ENCODE results near the gene CYB5R4.

DNA sequence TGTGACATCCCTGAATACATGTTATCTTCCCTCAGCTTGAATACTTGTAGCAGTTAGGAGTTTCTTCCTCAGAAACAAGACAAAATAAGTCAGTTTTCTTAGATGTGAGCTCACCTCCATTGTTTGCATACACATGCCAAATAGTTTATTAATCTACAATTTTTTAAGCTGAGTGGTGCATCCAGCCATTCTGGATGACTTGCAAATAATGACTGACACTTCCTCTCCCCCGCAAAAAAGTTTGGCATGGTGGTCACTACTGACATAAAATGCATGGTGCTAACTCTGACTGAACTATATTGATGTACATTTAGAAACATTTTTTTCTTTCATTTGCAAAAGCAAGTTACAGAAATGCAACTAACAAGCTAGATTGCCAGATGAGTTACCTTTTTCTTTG lies 55.5 kb downstream of the CYB5R4 start:
- no peak for TF ChIP-seq CTCF (IDR thresholded peaks at IDR 0.05; ENCODE audit: low read depth, low read length)
- no peak for TF ChIP-seq EZH2phosphoT487 (IDR thresholded peaks at IDR 0.05; ENCODE audit: low read depth)
